Measurements from ENCODE around the gene KAZN.

Gene KAZN

GRCh38 chr1:14590411-14591180 lies 7.9 kb upstream of the KAZN start:
- DNase-seq (ENCODE audit: low read depth), result no peak

DNA sequence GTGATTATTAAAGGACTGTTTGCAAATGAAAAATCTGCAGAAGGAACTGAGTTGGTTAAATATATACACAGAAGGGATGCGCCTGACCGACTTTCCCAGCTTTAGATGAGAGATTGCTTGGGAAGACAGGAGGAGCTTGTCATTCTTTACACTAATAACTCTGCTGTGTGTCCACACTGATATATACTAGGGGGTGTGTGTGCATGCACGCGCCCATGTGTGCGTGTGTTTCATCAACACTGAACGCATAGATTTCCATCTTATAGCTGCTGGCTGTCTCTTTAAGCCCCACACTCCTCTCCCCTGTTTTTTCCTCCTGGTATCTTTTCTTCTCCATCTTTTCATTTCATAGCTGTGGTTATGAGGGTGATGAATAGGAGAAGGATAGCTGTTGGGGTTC lies 6.9 kb upstream of the KAZN start:
- DNase-seq (ENCODE audit: low read depth), result no peak

DNA sequence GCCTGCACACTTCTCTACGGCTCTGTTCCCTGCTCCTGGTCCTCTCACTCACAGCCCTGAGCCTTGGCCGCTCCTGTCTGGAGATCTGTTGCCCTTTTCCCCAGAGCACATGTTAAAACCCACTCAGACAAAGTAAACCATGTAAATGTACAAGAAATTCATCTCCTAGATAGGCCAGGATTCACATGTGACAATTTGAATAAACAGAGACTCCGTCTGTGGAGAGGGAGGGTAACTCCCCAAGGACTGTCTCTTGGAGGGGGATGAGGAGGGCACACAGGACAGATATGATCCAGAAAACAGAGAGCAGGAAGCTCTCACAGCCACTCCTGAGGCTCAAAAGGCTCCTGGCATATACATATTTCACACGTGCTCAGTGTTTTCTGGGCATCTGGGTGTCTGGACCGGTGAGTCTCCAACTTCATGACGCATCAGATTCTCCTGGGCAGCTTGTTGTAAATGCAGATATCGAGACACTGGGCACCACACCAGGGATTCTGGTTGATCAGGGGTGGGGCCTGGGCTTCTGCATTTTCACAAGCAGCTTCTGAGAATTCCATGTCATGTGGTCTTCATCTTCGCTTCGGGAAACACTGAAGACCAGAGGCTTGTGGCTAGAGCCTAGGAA lies 6.4 kb upstream of the KAZN start:
- DNase-seq (ENCODE audit: low read depth), result no peak

DNA sequence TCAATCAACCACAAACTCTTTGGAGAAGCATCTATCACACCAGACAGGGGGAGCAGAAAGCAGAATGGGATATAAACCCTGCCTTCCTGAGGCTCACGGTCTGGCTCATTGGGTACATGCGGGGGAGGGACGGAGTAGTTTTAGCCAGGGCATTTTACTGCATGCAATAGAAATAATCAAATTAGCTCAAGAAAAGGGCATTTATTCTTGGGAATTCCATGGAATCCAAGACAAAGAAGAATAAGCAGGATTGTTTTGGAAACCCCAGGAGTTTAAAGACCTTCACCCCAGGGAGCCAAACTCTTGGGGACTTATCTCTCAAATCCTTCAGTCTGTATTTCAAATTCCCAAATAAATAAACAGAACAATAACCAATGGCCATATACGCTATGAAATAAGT lies 5.2 kb upstream of the KAZN start:
- no peak for DNase-seq (ENCODE audit: low read depth)

DNA sequence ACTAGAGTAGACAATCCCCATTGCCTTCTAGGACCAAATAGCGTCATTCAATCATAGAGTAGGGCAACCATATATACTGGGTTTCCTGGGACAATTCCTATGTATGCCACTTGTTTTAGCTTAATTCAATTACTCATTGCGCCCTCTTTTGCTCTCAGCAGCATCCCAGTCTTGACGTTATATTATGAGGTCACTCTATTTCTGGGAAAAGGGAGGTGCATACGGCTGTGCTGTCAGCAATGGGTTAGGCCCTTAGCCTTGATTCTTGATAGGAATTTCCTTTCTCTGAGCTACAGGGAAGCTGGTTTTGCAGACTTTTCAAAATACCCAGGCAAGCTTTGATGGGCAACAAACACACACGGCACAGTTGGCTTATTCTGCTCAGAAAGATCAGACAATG lies 4.4 kb upstream of the KAZN start:
- no peak for DNase-seq (ENCODE audit: low read depth)

- no peak for DNase-seq (ENCODE audit: low read depth)
These were observed 1.9 kb upstream of the KAZN start for GRCh38 chr1:14596591-14596990.

DNA sequence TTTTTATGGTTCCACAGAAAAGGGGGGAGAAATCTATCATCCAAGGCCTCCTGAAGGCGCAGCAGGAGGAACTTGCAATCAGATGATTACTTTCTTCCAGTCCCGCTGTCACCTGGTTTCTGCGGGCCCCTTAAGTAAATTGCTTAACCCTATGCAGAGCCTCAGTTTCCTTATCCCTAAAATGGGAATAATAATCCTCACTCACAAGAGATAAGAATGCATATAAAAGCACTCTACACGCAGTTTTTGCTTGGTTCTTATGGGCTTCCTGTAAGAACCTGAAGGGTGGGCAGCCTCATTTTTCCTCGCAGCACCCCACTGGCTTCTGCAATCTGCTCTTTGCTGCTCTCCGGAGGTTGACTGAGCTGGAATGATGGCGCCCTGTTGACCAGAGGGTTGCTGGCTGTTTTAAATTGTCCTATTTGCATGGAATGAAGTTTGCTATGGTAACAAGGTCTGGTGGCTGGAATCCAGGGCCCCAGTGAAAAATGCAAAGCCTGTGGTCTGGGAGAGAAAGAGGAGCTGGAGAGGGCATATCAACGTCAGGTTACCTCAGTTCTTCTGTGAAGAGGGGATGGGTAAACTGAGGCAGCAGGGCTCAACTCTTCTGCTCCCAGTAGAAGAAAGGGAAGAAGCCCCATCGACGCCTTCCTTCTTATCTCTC lies 1.0 kb upstream of the KAZN start:
- no peak for DNase-seq (ENCODE audit: low read depth)

GRCh38 chr1:14598007-14598497 lies 433 bp upstream of the KAZN start:
- DNase-seq (ENCODE audit: low read depth), result no peak

DNA sequence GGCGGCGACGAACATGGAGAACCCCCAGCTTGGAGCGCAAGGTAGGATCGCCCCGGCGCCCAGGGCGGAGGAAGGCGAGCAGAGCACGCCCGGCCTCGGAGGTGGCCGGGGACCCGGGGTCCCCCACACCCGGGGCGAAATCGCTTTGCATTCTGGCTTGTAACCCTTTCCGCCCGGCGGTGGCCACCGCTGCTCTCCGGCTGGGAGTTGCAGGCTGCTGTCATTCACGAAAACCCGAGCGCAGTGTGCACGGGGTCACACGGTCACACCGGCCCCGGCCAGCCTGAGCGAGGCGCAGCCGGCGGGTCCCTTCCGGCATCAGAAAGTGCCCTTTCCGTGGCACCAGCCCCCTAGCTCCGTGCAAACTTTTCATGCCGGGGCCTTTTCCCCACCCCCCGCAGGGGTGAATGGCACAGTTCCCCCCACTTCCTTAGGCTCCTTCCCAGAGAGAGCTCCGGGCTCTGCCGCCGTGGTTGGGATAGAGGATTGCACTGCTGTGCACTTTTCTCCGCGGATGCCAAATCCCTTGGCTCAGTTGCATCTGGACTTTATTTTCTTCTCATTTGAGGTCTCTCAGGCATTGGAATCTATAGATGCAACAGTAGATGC lies 802 bp downstream of the KAZN start:
- DNase-seq (ENCODE audit: low read depth), result no peak

DNA sequence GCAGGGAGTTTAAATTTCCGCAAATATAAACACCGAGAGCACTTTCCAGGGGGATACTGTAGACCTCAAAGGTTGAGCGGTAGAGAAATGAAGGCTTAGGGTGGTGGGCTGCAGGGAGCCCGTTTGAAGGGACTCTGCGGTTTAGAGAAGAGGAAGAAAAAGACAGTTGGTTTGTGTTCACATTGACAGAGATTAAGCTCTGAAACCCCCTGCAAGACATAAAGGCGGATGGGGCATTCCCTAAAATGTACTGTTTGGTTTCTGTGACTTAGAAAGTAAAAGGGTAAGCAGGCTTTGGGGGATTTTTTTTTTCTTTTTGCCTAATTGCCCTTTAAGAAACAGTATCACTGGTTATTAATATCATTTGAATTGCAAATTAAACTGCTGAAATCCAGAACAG lies 1.3 kb downstream of the KAZN start:
- no peak for DNase-seq (ENCODE audit: low read depth)

- DNase-seq (ENCODE audit: low read depth), result no peak
These were observed 2.1 kb downstream of the KAZN start for GRCh38 chr1:14600405-14601112.

- no peak for DNase-seq (ENCODE audit: low read depth)
These were observed 3.7 kb downstream of the KAZN start for GRCh38 chr1:14602136-14602535.

DNA sequence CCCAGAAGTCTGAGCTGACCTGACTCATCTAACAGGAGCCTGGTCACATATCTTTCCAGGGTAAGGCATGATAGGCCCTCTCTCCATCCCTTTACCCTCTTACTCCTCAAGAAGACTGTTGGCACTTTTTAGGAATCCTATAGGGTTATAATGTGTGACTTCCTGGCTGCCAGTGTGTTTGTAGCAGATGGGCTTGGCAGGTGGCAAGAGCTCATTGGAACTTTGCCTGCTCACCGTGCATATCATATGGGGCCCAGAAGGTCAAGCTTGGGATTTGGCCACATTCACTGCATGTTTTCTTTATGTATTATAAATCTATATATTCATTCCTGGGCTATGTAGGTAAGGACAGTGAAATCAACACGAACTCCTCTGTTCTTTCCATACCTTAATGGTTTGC lies 5.2 kb downstream of the KAZN start:
- DNase-seq (ENCODE audit: low read depth), result no peak

DNA sequence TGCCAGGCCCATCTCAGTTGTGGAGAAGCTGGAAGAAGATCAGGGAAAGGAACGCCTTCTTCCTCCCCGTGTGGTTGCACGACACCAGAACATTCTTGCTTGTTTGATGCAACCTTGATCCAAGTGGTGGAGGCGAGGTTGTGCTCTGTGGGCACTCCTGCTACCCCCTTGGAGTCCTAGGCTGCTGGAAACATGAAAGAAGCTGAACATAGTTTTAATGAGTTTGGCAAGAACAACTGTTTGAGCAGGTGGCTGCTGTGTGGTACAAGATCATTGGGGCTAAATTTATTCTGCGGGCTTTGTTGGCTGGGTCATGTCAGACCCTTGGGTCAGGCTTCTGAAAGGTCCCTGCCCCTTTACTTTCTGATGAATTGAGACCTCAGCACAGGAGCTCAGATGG lies 5.9 kb downstream of the KAZN start:
- no peak for DNase-seq (ENCODE audit: low read depth)

DNA sequence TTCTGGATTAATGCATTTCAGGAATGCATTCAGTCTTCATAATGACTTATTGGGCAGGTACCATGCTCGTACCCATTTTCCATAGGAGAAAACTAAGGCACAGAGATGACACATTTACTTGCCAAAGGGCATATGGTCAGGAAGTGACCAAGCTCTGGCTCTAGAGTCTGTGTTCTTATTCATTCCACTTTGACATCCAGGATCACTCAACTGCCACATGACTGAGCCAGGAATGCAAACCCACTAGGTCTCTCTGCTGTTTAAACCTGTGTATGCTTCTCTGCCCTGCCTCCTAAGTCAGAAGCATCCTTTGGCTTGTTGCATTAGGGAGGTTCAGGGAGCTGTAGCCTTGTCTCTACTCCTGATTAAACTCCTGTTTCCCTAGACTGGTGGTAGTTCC lies 7.5 kb downstream of the KAZN start:
- no peak for DNase-seq (ENCODE audit: low read depth)

GRCh38 chr1:14606632-14607031 lies 8.1 kb downstream of the KAZN start:
- no peak for DNase-seq (ENCODE audit: low read depth)

GRCh38 chr1:14607295-14607694 lies 8.8 kb downstream of the KAZN start:
- DNase-seq (ENCODE audit: low read depth), result no peak

GRCh38 chr1:14608308-14608707 lies 9.8 kb downstream of the KAZN start:
- DNase-seq (ENCODE audit: low read depth), result no peak

- no peak for DNase-seq (ENCODE audit: low read depth)
These were observed 12.3 kb downstream of the KAZN start for GRCh38 chr1:14610761-14611160.

- no peak for DNase-seq (ENCODE audit: low read depth)
These were observed 13.3 kb downstream of the KAZN start for GRCh38 chr1:14611792-14612191.

DNA sequence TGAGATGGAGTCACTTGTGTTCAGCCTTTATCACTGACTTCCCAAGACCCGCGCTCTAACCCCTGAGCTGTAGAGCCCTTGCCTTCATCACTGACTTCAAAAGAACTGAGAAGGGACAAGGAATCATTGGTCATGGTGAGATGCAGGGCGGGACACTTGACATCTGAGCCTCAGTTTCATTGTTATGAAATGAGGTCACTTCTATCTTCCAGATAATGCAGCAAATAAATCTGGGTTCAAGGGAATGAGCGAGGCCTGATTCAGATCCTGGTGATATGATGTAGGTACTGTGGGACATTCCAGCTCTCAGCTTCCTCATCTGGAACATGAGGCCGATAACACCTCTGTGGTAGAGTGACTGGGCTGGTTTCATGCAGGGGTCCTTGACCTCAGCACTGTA lies 13.8 kb downstream of the KAZN start:
- no peak for DNase-seq (ENCODE audit: low read depth)

DNA sequence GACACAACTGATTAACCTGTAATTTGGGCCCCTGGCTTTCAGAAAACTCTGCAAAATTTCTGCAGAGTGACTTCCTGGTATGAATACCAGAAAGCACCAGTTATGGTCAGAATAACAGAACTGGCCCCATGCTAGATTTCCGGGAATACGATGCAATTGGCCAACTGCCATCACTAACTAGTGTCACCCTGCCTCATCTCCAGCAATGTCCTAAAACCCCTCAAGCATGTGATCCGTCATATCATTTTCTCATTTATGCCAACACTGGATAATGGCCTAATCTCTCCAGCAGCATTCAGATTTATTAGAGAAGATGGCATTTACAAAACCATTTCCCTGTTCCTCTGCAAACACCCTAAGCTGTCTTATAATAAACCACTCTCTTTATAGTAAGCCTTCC lies 15.4 kb downstream of the KAZN start:
- DNase-seq (ENCODE audit: low read depth), result no peak

Data from CMK (cell line).